Amniotic epithelial cell (primary cell): ENCODE results near the gene LYSMD1.

Experiments
- DNase-seq: peaks from one replicate; pipeline ENCODE4 v3.0.0-alpha.2; 2010; ENCODE audit warnings: low read depth

The LYSMD1 gene

DNA sequence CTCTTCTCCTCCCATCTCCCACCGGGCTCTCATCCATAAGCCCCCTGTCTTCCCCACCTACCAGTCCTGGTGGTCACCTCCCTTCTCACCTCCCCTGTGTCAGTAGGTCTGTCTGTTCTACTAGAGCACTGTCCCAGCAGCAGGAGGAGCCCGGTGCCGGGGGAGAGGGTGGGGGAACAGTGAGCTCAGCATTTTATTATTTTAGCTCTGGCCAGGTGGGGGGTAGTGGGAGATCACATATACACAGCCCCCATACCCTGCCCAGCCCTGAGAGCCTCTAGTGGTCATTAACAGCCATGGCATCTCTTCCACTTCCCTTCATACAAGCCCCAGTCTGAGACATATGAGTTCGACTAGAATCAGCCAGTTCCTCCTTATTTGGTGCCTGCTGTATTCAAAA, 10.2 kb upstream of the LYSMD1 start, which contains the start of gene TMOD4:
TSS of gene TMOD4 (minus strand) at position 119 of the 400 bp plus-strand sequence. CDS start 1,106 bp downstream, outside the sequence.
- DNase-seq: peak; percentile 13

DNA sequence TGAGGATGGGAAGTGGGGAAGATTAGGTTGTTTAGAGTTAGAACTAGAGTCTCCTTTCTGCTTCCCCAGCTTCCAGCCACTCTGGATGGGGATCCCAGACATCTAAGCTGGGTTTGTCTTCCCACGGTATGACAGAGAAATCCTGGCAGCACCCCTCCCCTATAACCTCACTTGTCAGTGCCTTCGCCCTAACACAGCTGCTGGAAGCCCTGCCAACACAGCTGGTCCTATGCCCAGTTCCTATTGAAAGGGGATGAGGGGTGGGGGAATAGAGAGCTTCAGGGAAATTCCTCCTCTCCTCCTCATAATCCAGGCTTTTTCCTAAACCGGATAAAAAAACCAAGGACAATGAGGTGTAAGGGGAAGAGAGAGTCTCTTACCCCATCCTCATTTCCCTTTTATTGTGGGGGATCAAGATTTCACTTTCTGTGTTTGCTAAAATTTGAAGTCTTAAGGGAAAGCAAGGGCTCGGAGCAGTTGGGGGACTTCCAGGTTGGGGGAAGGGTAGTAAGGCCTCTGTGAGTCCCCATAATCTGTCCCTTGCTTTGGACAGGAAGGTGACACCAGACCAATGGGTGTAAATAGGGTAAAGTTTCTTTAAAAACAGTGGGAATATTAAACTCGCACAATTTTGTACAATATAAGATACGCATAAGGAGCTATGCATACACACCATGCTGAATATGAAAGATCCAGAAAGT, 9.5 kb upstream of the LYSMD1 start:
- DNase-seq: no peak

DNA sequence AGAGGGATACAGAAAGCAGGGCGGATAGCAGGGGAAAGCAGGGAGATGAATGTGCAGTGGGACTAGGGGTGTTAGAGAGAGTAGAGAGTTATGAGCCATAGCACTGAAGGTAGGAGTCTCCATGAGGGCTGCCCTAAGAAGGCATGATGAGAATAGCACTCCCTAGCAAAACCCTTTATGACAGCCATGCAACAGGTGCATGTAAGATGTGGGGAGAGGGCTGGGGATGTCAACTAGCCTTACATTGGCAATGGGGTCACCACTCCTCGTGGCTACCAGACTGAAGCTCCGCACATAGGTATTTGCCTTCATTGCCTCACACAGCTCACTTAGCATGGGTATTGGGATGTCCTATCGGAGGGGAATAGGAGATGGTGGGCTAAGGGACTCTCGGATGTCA, 5.5 kb upstream of the LYSMD1 start:
- no peak for DNase-seq

DNA sequence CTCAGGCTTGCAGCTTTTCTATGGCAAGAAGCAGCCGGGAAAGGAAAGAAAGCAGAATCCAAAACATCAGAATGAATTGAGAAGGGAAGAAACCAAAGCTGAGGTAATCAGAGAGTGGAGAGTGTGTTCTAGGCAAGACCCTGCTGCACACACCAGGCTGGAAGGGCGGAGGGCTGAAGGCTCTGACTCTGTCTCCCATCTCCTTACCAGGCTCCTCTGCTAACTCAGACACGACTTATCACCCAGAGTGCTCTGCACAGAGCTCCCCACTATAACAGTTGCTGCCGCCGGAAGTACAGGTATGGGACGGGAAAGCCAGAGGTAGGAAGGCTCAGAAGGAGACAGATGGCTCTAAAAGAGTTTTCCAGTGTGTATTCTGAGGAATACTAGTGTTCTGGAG, 1.4 kb upstream of the LYSMD1 start:
- DNase-seq: no peak

DNA sequence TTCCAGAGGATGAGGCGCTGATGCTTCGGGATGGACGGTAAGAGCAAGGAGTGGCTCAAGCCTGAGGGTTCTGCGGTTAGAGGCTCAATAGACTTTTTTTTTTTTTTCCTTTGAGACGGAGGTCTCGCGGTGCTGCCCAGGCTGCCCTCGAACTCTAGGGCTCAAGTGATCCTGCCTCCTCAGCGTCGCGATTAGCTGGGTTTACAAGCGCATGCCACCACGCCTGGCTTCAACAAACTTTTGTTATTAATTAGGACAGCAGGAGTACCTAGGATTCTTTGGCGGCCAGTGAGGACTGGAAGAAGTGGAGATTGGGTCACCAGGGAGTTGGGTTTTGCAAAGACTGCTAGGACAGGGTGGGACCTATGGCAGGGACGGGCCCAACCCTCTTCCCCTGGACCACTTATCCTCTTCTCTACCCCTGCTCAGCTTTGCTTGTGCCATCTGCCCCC, 829 bp upstream of the LYSMD1 start:
- peak; percentile 82 for DNase-seq

DNA sequence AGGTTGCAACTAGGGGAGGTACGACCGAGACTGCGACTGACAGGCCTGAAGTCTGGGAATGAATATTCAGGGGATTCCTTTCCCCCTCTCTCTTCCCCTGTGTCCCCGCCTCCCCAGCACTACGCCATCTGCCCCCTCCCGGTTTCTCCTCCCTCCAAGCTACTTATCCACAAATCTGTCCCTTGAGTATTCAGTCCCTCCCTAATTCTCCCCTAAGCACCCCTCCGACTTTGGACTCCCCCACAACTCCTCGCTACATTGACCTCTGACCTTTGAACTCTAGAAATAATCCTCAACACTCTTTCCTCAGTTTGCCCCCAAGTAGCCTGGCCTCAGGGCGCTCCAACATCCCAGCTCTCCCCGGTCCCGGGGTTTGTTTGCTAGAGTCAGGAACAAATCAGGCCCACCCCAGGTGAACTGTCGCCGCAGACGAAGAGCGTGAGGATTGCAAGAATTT, 393 bp downstream of the LYSMD1 start:
- peak; percentile 51 for DNase-seq

DNA sequence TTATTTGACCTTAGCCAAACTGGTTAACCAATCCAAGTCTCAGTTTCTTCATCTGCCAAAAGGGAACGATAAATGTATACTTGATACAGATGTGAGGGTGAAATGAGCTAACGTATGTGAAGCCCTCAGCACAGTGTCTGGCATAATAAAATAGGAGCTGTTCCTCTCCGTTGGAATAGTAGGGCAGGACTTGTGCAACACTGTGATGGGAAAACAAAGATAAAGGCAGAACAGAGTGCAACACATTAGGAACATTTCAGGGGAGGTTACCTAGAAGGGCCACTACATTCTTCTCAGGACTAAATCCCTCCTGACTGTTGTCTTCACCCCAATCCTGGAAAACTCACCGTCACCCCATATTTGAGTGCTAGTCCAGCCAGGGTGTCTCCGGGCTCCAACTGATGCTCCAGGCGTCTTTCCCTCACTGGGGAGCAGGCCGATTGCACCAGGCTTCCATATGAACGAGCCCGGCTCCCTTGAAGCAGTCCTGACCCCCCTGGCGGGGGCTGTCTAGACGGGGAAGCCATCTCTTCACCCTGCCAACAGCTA, 896 bp downstream of the LYSMD1 start:
- DNase-seq: peak; percentile 67

DNA sequence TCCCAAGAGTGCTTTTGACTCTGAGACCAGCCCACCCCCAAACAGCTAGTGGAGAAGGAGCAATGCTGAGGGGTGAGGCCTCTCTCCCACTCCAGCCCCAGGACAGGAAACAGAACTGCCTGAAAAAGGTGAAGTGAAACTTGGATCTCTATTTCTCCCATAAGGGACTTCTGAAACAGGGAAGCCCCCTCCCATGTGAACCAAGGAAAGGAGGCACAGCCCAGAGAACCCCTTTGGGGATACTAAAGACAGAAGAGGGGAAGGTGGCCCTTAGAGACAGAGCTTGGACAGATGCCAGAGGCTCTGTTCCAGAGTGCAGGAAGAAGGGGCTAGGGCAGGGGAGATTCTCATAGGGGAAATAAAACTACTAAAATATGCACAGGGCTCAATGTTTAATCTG, 6.3 kb downstream of the LYSMD1 start:
- no peak for DNase-seq

DNA sequence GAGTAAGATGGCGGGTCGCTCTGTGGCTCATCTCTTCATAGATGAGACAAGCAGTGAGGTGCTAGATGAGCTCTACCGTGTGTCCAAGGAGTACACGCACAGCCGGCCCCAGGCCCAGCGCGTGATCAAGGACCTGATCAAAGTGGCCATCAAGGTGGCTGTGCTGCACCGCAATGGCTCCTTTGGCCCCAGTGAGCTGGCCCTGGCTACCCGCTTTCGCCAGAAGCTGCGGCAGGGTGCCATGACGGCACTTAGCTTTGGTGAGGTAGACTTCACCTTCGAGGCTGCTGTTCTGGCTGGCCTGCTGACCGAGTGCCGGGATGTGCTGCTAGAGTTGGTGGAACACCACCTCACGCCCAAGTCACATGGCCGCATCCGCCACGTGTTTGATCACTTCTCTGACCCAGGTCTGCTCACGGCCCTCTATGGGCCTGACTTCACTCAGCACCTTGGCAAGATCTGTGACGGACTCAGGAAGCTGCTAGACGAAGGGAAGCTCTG, 6.9 kb downstream of the LYSMD1 start:
- no peak for DNase-seq

DNA sequence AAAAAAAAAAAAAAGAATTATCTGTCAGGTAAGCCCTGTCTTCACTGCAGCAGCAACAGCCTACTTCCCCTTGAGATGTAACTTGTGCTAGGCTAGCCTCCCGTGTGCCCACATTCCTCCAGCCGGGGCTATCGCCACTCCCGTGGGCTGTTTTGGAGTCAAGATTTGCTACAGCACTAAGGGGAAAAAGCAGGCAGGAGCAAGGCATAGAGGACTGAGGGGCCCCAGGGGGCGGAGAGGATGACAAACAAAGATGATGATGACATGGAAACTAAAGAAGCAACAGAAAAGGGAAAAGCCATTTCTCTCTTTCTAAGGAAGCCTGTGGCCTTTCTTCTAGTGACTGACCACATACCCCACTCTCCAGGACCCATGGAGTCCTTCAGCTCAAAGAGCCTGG, 7.4 kb downstream of the LYSMD1 start:
- no peak for DNase-seq

DNA sequence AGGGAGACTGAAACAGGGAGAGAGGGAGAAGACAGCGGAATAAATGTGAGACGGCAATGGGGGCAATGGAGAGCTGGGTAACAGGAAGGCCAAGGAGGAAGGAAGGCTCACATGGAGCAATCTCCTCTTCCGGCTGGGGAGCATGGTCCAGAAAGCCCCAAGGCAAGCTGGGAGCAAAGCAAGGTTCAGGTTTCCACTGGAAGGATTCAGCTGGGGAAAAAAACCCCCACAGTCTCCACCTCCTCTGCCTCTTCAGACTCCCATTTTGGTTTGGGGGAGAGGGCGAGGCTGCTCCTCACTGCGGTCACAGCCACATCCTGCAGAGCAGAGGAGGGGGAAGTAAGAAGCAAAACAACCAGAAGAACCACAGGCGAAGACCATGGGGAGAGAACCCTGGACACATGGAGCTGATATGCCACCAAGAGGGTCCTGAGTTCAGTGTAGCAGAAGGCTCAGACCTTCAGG, 8.6 kb downstream of the LYSMD1 start:
- no peak for DNase-seq

DNA sequence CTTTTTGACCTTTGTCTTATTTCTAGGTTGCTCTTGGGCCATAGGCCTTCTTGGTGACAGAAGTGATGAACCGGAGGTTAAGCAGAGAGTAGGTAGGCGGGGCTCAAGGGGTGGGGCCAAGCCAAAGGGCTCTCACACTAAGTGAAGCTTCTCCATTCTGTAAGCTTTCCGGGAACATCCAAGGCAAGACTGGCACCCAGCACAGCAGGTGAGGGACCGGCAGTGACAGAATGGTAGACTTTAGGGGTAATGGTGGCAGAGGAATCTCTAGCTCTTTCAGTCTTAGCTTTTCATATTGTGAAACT, 9.2 kb downstream of the LYSMD1 start, which contains the start of gene TNFAIP8L2:
TSS of gene TNFAIP8L2 (plus strand) at position 135 of the 305 bp plus-strand sequence. CDS start 2,049 bp downstream, outside the sequence.
- no peak for DNase-seq

DNA sequence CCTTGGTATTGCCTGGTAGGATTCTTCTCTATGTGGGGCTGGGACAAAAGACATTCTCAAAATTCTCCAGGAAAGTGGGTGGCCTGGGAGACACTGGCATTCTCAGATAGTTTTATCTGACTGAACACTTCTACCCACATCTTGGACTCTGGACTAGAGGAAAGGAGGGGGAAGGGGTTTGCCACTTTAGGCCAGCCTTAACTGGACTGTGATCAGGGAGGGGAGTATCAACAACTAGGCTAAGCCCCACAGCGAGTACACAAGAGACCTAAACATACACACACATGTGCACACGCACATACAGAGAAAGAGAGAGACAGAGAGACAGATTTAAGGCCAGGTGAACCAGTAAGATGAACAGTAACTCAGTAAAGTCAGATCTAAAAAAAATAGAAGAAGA, 18.0 kb downstream of the LYSMD1 start:
- DNase-seq: no peak

DNA sequence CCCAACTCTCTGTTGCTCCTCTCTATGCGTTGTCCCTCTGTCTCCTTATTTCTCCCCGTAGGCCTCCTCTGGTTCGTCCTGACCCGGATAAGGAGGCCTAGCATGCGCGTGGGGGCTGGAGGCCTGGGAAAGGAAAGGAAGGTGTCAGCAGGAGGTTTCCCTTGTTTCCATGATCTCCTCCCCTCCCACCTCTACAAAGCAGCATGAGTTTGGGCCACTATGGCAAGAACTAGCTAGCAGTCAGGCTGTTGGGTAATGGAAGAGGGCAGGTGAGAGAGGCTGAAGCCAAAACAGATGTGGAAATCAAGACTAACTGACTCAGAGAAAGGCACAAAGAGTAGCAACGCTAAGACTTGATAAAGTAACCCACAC, 18.6 kb downstream of the LYSMD1 start:
- DNase-seq: peak; percentile 75

DNA sequence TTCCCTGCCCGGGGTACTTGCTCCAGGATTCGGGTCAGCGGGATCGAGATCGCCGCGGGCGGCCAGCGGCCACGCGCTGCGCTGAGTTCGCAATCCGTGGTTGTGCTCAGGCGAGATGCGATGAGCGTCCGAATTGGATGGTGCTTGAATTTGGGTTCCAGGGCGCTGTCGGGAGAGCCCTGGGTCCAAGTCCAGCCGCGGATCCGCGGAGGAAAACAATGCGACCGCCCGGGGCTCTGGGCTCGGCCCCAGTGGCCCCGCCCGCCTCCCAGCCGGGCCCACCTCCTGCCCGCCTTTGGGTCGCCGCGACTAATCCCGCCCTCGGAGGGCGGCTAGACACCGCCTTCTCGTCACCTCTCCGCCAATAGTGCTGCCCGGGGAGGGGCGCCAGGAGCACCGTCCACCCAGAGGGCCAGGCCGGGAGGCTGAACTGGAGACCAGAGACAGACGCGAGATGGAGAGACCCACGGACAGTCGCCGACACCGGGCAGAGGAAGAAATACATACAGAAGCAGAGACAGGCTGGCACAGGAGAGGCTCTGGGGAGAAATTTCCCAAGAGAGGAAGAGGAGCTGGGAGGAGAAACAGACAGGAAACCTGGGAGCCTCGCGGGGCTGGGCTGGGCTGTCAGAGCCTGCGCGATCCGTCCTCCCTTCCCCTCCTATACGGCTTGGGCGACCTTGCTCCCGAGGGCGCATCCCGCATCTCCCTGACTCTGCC, 19.1 kb downstream of the LYSMD1 start, which contains the start of gene SEMA6C:
TSS of gene SEMA6C (minus strand) at position 220 of the 720 bp plus-strand sequence. CDS start 4,010 bp downstream, outside the sequence.
- DNase-seq: peak; percentile 88

DNA sequence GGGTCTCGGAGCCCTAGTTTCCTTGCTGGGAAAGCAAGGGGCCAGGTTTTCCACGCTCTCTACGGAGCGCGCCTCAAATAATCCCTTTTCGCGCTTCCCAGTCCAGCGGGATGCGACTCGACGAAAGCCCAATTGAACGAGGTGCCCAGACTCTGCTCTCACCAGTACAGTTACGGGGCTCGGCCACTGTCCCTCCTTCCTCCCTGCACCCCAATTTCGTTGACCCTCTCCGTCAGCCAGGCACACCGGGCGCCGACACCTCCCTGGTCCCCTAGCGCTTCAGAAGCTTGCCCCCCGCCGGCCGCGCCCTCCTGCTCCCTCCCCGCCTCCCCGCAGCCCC, 19.7 kb downstream of the LYSMD1 start:
- DNase-seq: no peak

DNA sequence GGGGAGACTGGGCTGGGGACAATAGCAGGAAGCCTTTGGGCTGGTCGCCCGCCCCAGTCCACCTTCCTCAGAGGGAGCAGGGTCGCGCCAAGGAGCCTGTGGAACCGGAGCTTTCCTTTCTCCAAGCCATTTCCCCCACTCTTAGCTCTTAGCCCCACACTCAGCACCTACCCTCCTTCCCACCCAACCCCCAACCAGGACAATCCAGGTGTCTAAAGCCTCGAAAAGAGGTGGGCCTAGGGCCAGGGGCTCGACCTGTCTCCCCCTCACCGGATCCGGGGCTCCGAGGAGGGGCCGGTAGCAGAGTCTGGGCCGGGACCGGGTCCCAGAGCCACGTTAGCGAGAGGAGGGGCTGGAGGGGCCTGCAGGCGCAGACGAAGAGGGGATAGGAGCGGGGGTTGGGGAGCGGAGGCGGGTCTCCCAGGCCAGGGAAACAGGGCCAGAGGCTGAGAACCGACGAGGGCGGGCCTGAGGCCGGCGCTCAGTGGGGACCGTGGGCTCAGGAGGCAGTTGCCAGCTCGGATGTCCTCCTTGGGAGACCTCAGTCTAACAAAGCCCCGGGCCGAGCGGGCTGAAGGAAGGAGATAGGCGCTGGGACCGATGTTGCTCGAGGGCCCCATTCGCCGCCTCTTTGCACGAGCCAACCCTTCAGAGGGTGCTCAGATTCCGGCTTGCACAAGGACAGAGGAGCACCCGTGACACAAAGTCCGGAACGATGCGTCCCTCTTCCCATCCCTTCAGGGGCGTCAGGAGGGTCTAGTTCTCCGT, 20.2 kb downstream of the LYSMD1 start:
- DNase-seq: no peak

DNA sequence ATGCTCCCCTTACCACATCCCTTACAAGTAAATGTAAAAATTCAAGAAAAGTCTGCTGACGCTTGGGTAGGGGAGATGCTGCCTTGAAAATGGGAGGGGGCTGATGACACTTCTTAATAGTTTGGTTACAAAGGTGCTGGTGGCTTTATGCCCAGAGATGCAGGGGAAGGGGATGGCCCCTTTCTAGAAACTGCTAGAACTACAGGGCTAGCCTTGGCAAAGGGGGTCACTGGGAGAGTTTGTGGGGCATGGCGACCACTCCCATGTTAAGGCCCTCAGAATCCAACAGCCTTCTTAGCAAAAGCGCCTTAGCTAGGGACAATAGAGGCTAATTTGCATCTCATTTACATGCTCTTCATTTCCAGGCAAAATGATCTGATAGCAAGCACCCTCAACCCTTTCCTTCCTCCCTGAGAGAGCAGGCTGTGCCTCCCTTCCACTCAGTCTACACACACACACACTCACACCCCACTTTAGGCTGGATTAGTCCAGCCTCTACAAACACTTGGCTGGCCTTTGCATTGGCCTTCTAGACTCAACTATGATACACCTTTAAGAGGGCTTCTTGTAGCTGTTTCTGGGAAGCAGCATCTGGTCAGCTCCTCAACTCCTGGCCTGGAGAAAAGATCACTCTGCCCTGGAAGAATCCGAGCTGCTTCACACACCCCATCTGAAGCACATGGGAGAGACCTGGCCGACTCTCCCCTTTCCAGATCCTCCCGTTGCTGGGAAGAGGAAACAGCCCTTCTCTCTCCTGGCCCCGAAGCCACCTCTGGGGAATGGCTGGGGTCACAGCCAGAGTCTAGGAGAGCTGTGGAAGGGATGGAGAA, 21.0 kb downstream of the LYSMD1 start:
- no peak for DNase-seq

DNA sequence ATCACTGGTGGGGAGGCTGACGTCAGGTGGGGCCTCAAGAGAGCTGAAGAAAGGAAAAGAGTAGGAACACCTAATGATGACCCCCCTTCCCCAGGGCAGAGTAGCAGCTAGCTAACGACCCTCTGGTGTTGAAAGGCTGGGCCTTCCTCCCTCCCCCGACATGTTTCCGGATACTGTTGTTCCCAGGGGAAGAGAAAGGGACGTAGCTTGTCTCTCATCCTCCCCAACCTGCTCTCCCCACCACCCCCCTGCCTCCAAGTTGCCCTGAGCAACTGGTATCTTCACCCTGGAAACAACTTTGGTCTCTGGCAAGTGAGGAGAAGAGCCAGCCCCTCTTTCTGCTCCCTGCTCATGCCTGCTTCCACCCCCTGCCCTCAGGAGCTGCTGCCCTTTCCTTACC, 21.7 kb downstream of the LYSMD1 start:
- no peak for DNase-seq

DNA sequence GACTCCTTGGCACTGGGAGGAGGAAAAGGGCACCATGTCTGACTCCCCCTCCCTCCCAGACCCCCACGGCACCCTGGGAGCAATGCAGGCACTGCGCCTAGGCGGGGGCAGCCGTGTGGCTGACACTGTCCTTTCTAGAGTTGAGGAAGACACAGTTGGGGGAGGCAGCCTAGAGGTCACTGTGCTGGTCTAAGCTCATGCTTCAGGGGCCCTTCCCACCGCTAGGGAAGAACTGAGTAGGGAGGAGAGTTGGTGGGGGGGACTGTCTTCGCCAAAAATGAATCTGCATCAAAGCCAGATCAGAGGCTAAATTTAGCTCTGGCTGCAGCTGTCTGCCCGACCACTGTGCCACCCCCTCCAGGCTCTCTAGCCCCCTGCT, 22.7 kb downstream of the LYSMD1 start:
- no peak for DNase-seq

DNA sequence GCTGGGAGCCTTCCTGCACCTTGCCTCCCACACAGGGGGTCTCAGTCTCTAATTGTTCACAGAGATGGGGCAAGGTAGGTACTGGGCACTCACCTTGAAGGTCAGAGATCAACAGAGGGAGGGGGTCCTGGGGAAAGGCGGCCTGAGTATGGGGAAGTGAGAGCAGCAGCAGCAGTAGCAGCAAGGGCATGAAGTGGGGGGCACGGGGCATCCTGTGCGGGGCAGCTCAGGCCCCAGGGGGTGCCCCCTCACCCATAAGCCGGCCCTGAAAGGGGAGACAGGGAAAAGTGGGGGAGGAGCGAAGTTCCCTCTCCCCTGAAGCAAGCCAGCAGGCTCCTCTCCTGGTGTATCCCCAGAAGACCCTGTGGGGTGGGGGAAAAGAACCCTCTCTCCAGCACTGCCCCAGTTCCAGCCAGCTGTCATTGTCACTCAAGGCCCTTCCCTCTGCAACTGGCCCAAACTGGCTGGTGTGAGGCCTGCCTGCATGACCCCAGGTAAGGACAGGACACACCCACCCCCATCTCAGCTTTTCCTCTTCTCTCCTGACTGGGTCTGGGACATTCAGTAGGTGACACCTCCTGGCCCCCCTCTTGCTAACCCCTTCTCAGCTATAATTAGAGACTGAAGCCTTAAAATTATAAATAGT, 23.2 kb downstream of the LYSMD1 start:
- DNase-seq: no peak
